Frontal cortex (tissue), 4 donors: ENCODE measurements around the gene HIVEP2. TPM values are rescaled to one million over a fixed set of nuclear protein-coding genes. Genes with fewer than 3 reads are reported as not detected.
A peak's percentile ranks its signal among the peaks of the same experiment; 100 is the strongest.

Experiments
- DNase-seq, 2 donors: peaks; one replicate each; pipeline ENCODE4 v3.0.0; 2012; ENCODE audit warnings: low spot score in 2 of 2
- FAIRE-seq: peaks from 2 replicates; lab custom pipeline; 2012; peaks lifted over from hg19 to GRCh38; lab: Jason Lieb, UNC
- total RNA-seq: library from RNA; depleted of rRNA; stranded (reverse); fragments of >200 nt; gene quantifications from one replicate; pipeline ENCODE4 v1.2.3, GENCODE V29; 2014
- donor health status: control.
- donor health status: control.
- donor health status: control.

Gene HIVEP2
- total RNA-seq, 1 donor from 2014 or later, result 68.9 TPM

DNA sequence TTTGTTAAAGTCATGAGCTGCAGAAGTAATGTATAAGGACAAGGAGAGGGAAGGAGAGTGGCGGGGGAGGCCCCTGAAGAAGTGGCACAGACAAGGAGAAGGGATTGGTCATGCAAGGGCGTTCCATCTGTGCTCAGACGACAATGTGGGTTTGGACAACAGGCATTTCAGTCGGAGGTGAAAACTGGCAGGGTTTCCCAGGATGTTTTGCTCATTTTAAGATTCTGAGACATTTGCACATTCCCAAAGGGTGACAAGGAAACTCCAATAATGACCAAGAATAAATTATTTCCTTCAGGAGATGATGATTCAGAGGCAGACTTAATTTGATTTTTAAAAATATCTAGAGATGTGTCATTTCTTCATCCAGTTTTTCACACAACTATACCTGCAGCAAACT is 181.8 kb downstream of the HIVEP2 start:
- DNase-seq (no peak), FAIRE-seq (no peak)

GRCh38 chr6:142761756-142762155 is 183.2 kb downstream of the HIVEP2 start:
- no peak for FAIRE-seq
- no peak for DNase-seq

- DNase-seq (no peak), FAIRE-seq (no peak)
These were observed 184.8 kb downstream of the HIVEP2 start for GRCh38 chr6:142760152-142760551.

- no peak for FAIRE-seq
These were observed 186.3 kb downstream of the HIVEP2 start for GRCh38 chr6:142758629-142759025.

GRCh38 chr6:142757852-142758628 is 186.9 kb downstream of the HIVEP2 start:
- FAIRE-seq (no peak), DNase-seq (no peak)

More at GRCh38 chr6:142758629-142759025, 186.3 kb downstream of the HIVEP2 start:
- no peak for DNase-seq

DNA sequence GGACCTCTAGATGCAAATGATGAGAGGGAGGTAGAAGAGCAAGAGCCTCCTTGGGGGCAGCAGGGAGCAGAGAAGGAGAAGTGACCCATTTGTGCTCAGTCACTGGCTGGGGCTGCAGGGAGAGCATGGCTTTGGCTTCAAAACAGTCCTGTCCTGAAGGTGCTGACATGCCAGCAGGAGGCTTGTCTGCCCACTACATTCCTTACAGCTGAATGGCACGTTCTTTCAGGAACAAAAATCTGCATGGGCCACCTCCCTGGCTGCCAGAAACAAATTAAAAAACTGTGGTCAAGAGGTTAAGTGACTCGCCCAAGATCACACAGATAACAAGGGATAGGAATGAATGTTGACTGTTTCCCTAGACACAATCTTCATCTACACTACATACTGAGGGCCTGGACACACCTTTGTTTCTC is 188.8 kb downstream of the HIVEP2 start:
- FAIRE-seq (no peak), DNase-seq (no peak)

DNA sequence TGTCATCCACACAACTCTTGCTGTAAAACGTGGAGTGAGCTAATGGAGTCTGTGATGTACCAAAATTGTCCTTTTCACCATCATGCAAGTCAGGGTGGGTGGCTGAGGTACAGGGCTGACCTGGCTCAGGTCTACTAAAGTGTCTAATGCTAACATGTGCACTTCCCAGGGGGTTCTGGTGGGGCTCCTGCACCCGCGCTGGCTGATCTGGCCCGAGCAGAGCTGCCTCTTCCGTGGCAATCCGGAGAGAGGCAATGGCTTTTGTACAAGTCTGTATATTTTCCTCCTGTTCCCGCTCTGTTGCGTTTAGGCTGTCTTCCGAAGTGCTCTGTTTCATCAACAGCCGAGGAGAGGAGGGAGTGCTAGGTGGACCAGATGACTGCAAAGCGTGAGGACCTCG is 191.8 kb downstream of the HIVEP2 start:
- no peak for DNase-seq
- no peak for FAIRE-seq

- no peak for DNase-seq
These were observed 192.6 kb downstream of the HIVEP2 start for GRCh38 chr6:142752348-142752747.

GRCh38 chr6:142751452-142751851 is 193.5 kb downstream of the HIVEP2 start:
- FAIRE-seq (no peak), DNase-seq (no peak)

More at GRCh38 chr6:142752348-142752747, 192.6 kb downstream of the HIVEP2 start:
- no peak for FAIRE-seq

- DNase-seq (no peak), FAIRE-seq (no peak)
These were observed 194.0 kb downstream of the HIVEP2 start for GRCh38 chr6:142750998-142751397.

GRCh38 chr6:142749556-142749955 is 195.4 kb downstream of the HIVEP2 start:
- FAIRE-seq, result no peak

DNA sequence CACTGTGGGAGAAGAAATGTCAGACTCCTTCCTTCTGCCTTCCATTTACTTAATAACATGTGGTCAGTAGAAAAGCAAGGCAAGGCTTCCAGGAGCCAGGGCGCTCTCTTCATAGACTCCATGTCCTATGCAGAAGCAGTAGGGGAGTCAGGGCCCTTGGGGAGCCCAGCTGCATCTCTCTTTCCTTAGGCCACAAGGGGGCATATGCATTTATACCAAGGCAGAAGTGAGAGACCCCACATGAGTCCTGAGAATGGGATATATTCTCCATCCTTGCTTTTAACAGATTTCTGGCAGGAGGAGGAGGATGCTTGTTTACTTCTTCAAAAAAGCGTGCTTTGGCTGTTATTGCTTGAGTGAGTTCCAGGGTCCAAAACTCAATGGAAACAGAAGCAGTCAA is 198.5 kb downstream of the HIVEP2 start:
- FAIRE-seq, result no peak
- peak in 1 of 2 donors; percentile 13 for DNase-seq

More at GRCh38 chr6:142749556-142749955, 195.4 kb downstream of the HIVEP2 start:
- no peak for DNase-seq

- DNase-seq, result no peak
- no peak for FAIRE-seq
These were observed 200.1 kb downstream of the HIVEP2 start for GRCh38 chr6:142744836-142745235.

DNA sequence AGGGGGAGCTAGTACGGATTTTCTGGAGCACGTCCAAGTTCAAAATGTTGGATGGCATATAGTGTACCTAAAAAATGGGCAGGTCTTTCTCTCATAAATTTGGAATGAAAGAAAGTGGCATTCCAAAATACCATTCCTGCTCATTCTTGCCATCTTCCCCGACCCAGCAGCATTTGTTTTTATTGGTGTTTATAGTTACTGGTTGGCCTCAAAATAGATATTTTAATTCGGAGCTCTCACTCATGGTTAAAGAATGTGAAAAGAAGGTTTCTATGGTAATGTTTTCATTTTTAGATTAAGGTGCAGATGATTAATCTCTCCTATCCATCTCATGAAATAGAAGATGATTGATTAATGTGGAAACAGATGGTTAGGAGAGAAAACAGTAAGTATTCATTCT is 204.5 kb downstream of the HIVEP2 start:
- no peak for FAIRE-seq
- DNase-seq, result no peak

DNA sequence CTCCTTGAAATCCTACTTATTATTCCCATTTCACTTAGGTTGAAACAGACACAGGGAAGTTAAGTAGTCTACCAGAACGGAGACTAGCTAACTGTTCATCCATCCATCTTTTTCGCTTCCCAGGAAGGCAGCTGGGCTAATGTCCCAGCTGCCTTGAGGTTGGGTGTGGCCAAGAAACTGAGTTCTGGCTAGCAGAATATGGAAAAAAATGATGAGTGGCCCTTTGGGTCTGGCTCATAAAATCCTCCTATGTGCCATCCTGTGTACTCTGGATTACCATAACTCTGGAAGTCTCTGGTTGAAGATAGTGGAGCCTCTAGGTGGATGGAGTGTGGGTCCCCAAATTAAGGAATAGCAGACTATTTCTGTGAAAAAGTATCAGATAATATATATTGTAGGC is 206.2 kb downstream of the HIVEP2 start:
- no peak for DNase-seq
- FAIRE-seq, result no peak

GRCh38 chr6:142738035-142738396 is 207.0 kb downstream of the HIVEP2 start:
- FAIRE-seq (no peak), DNase-seq (no peak)

- no peak for DNase-seq
- no peak for FAIRE-seq
These were observed 207.5 kb downstream of the HIVEP2 start for GRCh38 chr6:142737368-142738034.

- no peak for FAIRE-seq
- no peak for DNase-seq
These were observed 209.8 kb downstream of the HIVEP2 start for GRCh38 chr6:142735204-142735603.

DNA sequence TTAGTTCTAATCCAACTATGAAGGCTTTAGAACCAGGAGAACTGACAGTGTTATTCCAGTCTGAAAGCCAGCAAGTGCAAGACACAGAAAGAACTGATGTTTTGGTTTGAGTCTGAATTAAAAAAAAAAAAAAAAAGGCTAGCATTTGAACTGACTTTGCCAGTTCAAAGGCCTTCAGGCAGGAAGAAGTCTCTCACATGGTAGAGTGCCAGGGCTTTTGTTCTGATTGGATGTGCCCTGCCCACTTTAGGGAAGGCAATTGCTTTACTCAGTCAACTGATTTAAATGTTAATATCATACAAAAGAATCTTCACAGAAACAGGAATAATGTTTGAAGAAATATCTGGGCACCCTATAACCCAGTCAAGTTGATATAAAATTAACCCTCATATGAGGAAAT is 212.2 kb downstream of the HIVEP2 start:
- FAIRE-seq (no peak), DNase-seq (no peak)

DNA sequence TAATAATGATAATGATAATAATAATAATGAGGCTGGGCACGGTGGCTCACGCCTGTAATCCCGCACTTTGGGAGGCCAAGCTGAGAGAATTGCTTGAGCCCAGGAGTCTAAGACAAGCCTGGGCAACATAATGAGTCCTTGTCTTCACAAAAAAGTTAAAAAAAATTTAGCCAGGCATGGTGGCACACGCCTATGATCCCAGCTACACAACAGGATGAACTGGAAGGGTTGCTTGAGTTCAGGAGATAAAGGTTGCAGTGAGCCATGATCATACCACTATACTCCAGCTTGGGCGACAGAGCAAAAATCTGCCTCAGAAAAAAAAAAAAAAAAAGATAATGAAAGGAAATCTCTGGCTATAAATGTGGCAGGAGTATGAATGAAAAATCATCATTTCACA is 213.4 kb downstream of the HIVEP2 start:
- FAIRE-seq (no peak), DNase-seq (no peak)

- FAIRE-seq (no peak), DNase-seq (no peak)
These were observed 215.4 kb downstream of the HIVEP2 start for GRCh38 chr6:142729618-142730017.
